CD4-positive, alpha-beta T cell (primary cell): ENCODE measurements around the gene REEP2. TPM values are rescaled to one million over a fixed set of nuclear protein-coding genes. Genes with fewer than 3 reads are reported as not detected.

ENCODE experiments used
- ATAC-seq: fragments of 200-7000 bp; cut with Tn5 transposase; one replicate; pipeline ENCODE4 v1.10.0; 2022; ENCODE audit warnings: mild to moderate bottlenecking; ENCODE audit not compliant: poor library complexity
- CTCF ChIA-PET: fragments of 350-600 bp; sonication (Branson Sonifier 250); formaldehyde crosslinking; loops from one replicate; lab custom pipeline; 2021; ENCODE audit warnings: antibody characterized with exemption, inconsistent platforms; lab: Charles Lee
- POLR2A ChIA-PET: fragments of 350-600 bp; sonication (Branson Sonifier 250); formaldehyde crosslinking; loops from one replicate; lab custom pipeline; 2021; ENCODE audit warnings: antibody characterized with exemption, inconsistent platforms; lab: Charles Lee
- DNase-seq, 14 experiments: peaks; one replicate each; pipeline ENCODE4 v3.0.0-alpha.2; 2013 to 2020; ENCODE audit warnings: mixed read lengths in 2 of 14
- H3K27ac ChIP-seq, 2 donors: one replicate each; pipeline versions ENCODE4 v1.5.1 to v1.7.0; 2013; ENCODE audit warnings: low read length in 2 of 2, low read depth in 1 of 2, mild to moderate bottlenecking in 1 of 2
- H3K27me3 ChIP-seq, 2 experiments: 1 replicate in 1 of 2; 2 replicates in 1 of 2; pipeline versions ENCODE4 v1.6.1 to v1.7.0; 2013; ENCODE audit warnings: low read length in 2 of 2, control low read depth in 1 of 2, mild to moderate bottlenecking in 1 of 2, moderate library complexity in 1 of 2; ENCODE audit not compliant: insufficient read depth in 2 of 2, control insufficient read depth in 1 of 2
- H3K36me3 ChIP-seq: one replicate; pipeline ENCODE4 v1.6.1; 2013; ENCODE audit warnings: low read length, control low read depth; ENCODE audit not compliant: insufficient read depth
- H3K4me1 ChIP-seq: one replicate; pipeline ENCODE4 v1.6.1; 2013; ENCODE audit warnings: low read length, control low read depth; ENCODE audit not compliant: insufficient read depth
- H3K4me3 ChIP-seq: one replicate; pipeline ENCODE4 v1.5.1; 2013; ENCODE audit warnings: mild to moderate bottlenecking, low read length, moderate library complexity
- H3K9me3 ChIP-seq, 2 experiments: 1 replicate in 1 of 2; 2 replicates in 1 of 2; pipeline versions ENCODE4 v1.6.1 to v1.7.0; 2013; ENCODE audit warnings: low read length in 2 of 2, mild to moderate bottlenecking in 2 of 2, control low read depth in 1 of 2, moderate library complexity in 1 of 2; ENCODE audit not compliant: control insufficient read depth in 1 of 2, insufficient read depth in 1 of 2
- H3K27ac Mint-ChIP-seq: one replicate; pipeline ENCODE4 v1.8.0; 2020; ENCODE audit warnings: mixed read lengths
- H3K27me3 Mint-ChIP-seq: one replicate; pipeline ENCODE4 v1.8.0; 2021; ENCODE audit warnings: mixed read lengths
- H3K36me3 Mint-ChIP-seq: one replicate; pipeline ENCODE4 v1.8.0; 2021; ENCODE audit warnings: low read depth, mixed read lengths
- H3K4me1 Mint-ChIP-seq: one replicate; pipeline ENCODE4 v1.8.0; 2021; ENCODE audit warnings: low read depth, mixed read lengths
- H3K4me3 Mint-ChIP-seq: one replicate; pipeline ENCODE4 v1.8.0; 2020; ENCODE audit warnings: mild to moderate bottlenecking, mixed read lengths
- H3K9me3 Mint-ChIP-seq: one replicate; pipeline ENCODE4 v1.8.0; 2020; ENCODE audit warnings: mixed read lengths
- intact Hi-C, 2 experiments: fragments of 100-400 bp; cut with DNase I in 1 of 2; cut with micrococcal nuclease in 1 of 2; formaldehyde crosslinking; loops; one replicate each; pipeline versions ENCODE4 v1.15.1 to v1.9.0; 2023 to 2025; cut with DNase I, micrococcal nuclease
- total RNA-seq, 174 experiments: library from RNA in 2 of 174; stranded (reverse) in 2 of 174; gene quantifications; one replicate each; pipeline ENCODE4 v1.2.3 and lab custom pipeline; 2021 to 2026
- TF ChIP-seq, protein P1 (sequence below): fragments of 200-600 bp; IDR thresholded peaks from one replicate; pipeline ENCODE4 v1.8.0; 2022; ENCODE audit warnings: antibody characterized with exemption, mild to moderate bottlenecking

Gene REEP2
- total RNA-seq, 2 experiments from 2014 or later = 0.33 to 0.34 TPM

DNA sequence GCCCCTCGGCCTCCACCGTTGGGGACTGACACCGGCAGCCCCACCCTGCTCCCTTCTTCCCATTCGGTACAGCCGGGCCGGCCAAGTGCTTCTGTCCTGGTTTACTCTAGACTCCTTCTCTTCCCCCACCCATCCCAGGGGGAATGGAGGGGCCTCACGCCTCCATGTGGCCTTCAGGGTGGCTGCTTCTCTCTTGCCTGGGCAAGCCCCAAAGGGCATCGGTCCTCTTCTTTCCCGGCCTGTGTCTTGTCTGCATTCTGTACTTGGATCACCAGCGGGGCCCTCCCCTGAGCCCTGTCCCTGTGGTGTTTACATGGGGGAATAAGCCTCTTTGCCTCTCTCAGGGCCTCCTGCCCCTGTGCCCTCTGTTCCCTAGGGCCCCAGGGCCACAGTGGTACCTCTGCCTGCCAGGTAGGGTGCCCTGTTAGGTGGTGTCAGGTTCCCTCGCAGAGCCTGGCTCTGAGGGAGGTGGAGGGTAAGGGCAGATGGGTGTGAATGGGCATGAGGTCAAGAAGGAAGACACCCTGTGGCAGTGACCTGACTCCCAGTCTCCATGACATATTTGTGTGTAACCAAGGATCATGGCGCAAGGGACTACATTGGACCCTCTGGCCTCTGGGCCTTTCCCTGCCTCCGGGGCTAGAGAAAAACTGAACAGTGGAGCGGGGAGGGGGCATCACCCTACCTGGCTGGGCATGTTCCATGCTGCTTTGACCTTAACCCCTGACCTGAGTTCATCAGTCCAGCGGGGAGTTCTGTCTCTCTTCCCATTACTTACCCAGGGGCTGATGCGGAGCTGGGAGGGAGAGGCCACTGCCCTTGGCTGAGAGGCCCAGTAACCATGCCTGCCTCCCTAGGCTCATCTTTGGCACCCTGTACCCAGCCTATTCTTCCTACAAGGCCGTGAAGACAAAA lies 1.6 kb downstream of the REEP2 start:
- H3K9me3 Mint-ChIP-seq = no peaks in the 10 kb centered on the region
- no peak overlapping the region for H3K27ac ChIP-seq
- H3K4me3 ChIP-seq = no peak overlapping the region
- peaks cover 9% of the 10 kb centered on the region for H3K36me3 ChIP-seq
- DNase-seq (no peak), ATAC-seq (no peak)
- peak overlapping the region; percentile 71 for H3K4me3 Mint-ChIP-seq
- H3K4me1 ChIP-seq = peaks cover 13% of the 10 kb centered on the region
- H3K27ac Mint-ChIP-seq = no peak overlapping the region
- TF ChIP-seq, protein P1, sequence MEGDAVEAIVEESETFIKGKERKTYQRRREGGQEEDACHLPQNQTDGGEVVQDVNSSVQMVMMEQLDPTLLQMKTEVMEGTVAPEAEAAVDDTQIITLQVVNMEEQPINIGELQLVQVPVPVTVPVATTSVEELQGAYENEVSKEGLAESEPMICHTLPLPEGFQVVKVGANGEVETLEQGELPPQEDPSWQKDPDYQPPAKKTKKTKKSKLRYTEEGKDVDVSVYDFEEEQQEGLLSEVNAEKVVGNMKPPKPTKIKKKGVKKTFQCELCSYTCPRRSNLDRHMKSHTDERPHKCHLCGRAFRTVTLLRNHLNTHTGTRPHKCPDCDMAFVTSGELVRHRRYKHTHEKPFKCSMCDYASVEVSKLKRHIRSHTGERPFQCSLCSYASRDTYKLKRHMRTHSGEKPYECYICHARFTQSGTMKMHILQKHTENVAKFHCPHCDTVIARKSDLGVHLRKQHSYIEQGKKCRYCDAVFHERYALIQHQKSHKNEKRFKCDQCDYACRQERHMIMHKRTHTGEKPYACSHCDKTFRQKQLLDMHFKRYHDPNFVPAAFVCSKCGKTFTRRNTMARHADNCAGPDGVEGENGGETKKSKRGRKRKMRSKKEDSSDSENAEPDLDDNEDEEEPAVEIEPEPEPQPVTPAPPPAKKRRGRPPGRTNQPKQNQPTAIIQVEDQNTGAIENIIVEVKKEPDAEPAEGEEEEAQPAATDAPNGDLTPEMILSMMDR = no peak
- no peaks in the 10 kb centered on the region for H3K9me3 ChIP-seq
- peaks cover 17% of the 10 kb centered on the region for H3K4me1 Mint-ChIP-seq
- peaks cover 0 to 3% of the 10 kb centered on the region in 2 experiments for H3K27me3 ChIP-seq
- H3K36me3 Mint-ChIP-seq = peaks cover 22% of the 10 kb centered on the region
- CTCF ChIA-PET = no interaction called here
- no peaks in the 10 kb centered on the region for H3K27me3 Mint-ChIP-seq
- intact Hi-C loops = no loop called here
- POLR2A ChIA-PET = no interaction called here

DNA sequence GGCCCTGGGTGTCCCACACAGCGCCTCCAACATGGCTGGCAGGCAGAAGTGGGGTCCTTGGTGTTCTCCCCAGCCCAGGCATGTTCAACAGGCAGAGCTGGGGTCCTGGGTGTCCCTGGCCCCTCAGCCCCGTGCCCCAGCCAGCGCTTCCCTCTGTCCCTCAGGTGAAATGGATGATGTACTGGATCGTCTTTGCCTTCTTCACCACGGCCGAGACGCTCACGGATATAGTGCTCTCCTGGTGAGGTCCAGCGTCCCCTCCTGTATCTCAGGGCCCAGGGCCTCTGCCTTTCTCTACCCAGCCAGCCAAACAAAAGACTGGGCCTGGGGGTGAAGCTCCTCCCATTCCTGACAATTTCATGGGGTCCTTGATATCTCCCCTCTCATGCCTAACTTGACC lies 2.4 kb downstream of the REEP2 start:
- DNase-seq (no peak), ATAC-seq (no peak)
- no peak overlapping the region for H3K27ac ChIP-seq
- Mint-ChIP-seq H3K9me3 (no peaks in the 10 kb centered on the region), H3K27me3 (no peaks in the 10 kb centered on the region), H3K27ac (no peak overlapping the region), H3K4me1 (peaks cover 17% of the 10 kb centered on the region), H3K36me3 (peaks cover 14% of the 10 kb centered on the region), H3K4me3 (no peak overlapping the region)
- ChIA-PET POLR2A (no interaction called here), CTCF (no interaction called here)
- intact Hi-C loops = no loop called here
- H3K27me3 ChIP-seq = peaks cover 0 to 3% of the 10 kb centered on the region in 2 experiments
- H3K4me1 ChIP-seq = peaks cover 13% of the 10 kb centered on the region
- H3K36me3 ChIP-seq = peaks cover 3% of the 10 kb centered on the region
- no peak overlapping the region for H3K4me3 ChIP-seq
- no peaks in the 10 kb centered on the region for H3K9me3 ChIP-seq
- TF ChIP-seq, protein P1 = no peak

DNA sequence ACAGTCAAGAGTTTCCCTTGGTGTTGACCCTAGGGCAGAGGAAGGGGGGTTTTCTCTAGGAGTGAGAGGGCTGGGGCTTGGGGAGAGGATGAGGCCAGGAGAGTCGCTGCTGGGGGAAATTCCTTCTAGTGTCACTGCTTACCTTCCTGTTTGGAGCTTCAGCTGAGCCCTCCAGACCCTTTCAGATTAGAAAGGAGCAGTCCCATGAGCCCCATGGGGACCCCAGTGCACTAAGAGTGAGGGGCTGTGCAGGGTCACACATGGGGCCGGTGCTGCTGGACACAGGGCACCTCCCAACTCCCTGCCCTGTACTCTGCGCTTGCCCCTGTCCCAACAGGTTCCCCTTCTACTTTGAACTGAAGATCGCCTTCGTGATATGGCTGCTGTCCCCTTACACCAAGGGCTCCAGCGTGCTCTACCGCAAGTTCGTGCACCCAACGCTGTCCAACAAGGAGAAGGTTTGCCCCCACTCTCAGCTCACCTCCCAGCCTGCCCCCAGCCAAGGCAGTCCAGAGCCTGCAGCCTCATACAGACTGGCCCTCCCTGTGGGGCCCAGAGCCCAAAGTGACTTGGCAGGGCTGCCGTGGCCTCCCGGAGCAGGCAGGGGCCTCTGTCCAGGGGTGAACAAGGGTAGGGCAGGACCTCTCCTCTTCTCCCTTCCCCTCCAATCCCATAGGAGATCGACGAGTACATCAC lies 5.4 kb downstream of the REEP2 start:
- Histone ChIP-seq H3K36me3 (no peaks in the 10 kb centered on the region), H3K27me3 (peaks cover 0 to 3% of the 10 kb centered on the region in 2 experiments), H3K4me1 (peaks cover 6% of the 10 kb centered on the region), H3K27ac (no peak overlapping the region), H3K4me3 (no peak overlapping the region), H3K9me3 (no peaks in the 10 kb centered on the region)
- ChIA-PET POLR2A (no interaction called here), CTCF (no interaction called here)
- Mint-ChIP-seq H3K27ac (no peak overlapping the region), H3K27me3 (no peaks in the 10 kb centered on the region), H3K4me3 (no peak overlapping the region), H3K4me1 (peaks cover 8% of the 10 kb centered on the region), H3K36me3 (no peaks in the 10 kb centered on the region), H3K9me3 (no peaks in the 10 kb centered on the region)
- no peak for ATAC-seq
- intact Hi-C loops = no loop called here
- DNase-seq = no peak
- TF ChIP-seq, protein P1 = no peak
